Stimulated activated CD8-positive, alpha-beta memory T cell treated with anti-CD3 and anti-CD28 coated beads, Interleukin-2, amount 100 ng/mL, for 1 hour (primary cell): ENCODE measurements around the gene RPS6KA5.
"Not testable (repeated sequence)": the region's sequence is repeated elsewhere in the genome, so short reads cannot be mapped to it uniquely, and the experiment has no call there.

ENCODE experiments used
- DNase-seq, 2 donors: peaks; one replicate each; pipeline ENCODE4 v3.0.0-alpha.2; 2020; ENCODE audit warnings: low read depth in 2 of 2

Gene RPS6KA5

DNA sequence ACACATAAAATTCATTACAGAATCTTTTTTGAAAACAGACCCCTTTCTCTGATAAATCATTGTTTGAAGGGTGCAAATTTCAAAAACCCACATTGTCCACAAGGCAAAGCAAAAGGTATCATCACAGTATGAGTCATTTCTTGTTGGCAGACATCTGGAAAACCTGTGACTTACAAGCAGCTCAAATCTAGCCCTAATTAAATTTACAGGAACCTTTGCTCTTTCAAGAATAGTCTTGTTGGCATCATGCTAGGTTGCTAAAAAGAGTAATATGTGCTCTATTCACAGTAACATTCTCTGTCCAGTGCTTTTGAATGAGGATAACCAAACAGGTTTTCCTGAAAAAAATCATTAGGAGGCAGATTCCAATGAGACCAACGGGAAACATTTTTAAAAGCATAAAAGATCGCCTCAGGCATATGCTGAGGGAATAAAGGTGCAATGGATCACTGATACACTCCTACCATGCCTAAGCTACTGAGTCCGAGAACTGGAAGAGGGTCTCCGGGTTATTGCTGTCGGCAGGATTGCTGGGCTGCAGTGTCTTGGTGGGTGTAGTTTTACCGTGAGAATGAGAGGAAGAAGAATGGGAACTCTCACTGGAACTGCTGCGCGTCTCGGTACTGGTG lies 188.7 kb downstream of the RPS6KA5 start:
- DNase-seq: no peak

DNA sequence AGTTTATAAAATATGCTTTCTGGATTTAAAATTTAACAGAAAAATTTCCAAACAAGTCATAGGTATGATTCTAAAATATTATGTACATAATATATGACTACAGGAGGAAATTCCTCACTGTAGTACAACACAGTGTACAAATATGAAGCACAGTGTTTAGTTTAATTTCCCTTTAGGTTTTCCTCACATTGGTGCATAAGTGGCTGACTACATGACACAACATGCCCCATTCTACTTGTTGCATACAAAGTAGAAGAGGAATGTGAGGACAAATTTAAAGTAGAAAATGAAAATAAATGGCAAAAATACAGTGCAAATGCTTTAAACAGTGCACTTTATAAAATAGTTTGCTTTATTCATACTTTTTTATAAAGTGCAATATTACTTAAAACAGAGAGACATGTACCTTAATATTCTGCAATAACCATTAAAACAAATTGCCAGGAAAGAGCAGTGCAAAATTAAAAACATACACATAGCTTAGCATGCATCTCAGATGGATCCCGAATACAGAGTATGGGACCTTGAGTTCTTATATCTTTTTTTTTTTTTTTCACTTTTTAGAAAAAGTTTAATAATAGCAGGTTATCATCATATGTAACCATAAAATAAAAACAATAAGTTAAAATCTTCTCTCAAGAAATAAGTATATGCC lies 189.4 kb downstream of the RPS6KA5 start:
- no peak for DNase-seq

DNA sequence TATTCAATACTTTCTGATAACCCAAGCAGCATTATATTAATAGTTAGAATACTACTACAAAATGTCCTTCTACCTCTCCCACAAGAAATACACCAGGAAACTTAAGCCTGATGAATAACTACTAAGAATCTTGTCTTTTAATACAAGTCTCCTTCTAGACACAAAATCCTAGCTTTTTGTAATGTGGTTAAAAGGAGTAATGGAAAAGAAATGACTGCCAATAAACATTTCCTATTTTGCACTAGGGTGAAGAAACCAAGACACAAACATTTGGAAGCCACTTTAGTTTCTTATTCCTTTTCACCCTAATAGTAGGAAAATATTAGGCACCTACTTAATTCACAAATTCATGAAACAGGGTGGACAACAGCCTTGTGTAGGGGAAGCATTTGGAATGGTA lies 192.9 kb downstream of the RPS6KA5 start:
- no peak for DNase-seq

DNA sequence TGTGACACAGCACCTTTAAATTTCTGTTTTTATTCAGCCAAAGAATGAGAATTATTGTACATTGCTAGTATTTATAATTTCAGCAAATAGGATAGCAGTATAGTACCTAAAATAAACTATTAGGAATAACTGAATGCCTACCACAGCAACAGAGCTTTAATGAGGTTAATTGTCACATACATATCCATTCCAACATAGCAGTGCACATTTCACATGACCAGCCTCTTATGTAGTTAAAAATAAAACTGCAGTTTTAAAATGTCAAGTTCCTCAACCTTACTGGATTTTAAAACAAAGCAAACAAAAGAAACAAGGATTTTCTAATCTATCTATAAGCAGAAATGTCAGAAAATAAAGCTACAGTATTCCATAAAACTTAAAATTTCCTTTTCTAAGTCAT lies 193.6 kb downstream of the RPS6KA5 start:
- DNase-seq: no peak

DNA sequence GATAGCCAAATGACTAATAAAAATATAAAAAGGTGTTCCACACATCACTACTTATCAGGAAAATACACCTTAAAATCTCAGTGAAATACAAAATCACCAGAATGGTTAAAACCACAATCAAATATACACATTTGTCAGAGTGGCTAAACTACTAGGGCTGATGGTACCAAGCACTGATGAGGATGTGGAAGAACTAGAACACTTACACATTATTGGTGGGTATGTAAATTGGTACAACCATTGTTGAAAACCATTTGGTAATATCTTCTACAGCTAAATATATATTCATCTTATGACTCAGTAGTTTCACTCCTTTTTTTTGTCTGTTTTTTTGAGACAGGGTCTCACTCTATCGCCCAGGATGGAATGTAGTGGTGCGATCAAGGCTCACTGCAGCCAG lies 195.7 kb downstream of the RPS6KA5 start:
- DNase-seq: no peak

DNA sequence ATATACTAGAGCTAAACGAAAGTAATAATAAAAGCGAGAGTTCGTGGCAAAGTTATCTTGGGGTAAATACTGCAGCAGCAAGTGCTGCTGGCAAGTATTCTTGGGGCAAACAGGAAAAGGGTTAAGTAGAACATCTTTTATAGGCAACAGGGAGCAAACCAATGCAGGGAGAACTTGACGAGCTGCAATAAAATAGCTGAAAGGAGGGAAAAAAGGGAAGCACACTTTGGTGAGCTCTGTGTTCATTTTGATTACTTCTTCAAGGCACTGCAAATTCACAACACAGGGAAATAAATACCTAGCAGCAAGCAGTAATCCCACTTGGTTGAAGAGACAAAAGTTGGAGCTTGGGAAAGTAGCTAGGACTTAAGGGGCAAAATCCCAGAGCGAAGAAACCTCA lies 201.9 kb downstream of the RPS6KA5 start:
- no peak for DNase-seq

DNA sequence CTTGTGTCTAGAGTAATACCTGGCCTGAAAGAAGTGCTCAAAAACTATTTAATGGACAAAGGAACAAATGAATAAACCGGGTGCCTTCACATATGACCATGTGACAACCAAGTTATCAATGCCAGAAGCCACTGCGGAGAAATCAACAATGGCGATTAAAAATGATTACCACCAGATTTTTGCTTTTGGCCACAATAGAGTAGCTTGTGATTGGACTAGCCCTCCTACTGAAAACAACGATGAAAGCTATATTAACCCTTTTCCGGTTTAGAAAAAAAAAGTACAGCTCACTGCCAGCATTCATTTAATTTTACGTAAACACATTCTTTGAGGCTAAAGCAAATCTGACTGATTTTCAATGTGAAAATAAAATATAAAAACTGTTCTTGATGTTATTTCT lies 202.6 kb downstream of the RPS6KA5 start:
- no peak for DNase-seq

DNA sequence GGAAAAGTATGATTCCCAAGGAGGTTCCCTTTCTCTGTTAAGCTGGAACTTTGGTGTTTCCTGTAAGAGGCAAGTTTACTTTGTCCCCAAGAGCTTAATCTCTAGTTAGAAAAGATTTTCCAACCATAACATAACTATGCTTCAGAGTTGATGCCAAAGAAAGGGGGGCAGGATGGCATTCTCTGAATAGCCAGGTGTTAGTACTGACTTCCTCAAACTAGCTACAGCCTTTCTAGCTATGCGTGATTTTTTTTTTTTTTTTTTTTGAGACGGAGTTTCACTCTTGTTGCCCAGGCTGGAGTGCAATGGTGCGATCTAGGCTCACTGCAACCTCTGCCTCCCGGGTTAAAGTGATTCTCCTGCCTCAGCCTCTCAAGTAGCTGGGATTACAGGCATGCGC lies 204.3 kb downstream of the RPS6KA5 start:
- not testable (repeated sequence) for DNase-seq

DNA sequence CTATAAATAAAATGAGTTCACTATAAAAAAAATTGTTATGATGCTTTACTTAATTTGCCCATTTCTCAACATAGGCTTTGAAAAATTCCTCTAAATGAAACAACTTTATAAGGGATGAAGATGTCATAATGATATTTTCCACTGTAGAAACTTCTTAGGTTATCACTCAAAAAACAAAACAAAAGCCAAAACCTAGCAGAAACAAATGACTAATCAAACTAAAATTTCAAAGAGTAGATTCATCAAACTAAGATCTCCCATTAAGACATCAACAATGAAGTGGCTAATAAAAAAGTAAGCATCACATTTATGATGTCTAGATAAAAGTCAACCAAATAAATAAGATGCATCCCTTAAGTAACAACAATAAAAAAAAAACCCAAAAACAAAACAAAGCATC lies 207.3 kb downstream of the RPS6KA5 start:
- DNase-seq: no peak

DNA sequence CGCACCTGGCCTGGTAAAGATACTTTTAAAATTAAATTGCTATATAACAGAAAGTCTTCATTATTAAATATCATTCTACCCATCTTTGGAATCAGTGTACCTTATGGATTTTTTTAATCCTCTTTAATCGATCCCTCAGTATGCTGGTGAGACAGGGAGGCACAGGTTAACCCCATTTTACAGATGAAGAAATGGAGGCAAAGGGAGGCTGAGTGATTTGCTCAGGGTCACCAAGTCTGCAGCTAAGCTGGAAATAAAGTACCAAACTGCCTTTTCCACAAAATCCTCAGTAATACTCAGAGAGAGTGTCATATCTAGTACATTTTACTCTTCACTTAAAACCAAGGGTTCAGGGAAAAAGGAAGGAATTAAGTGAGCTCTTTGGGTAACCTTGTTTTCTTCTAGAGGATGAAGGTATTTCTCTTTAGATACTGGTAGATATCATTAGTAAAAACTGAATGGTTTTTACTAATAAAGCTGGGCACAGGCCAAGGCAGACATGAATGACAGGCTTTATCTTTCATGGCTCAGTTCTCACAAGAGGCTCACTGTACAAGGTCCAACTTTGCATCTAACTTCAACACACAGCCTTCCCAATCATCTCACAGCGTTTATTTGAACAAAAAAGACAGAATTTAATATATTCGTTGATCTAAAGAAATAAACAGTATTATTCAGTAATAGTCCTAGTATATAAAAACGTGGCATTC lies 209.0 kb downstream of the RPS6KA5 start:
- no peak for DNase-seq

DNA sequence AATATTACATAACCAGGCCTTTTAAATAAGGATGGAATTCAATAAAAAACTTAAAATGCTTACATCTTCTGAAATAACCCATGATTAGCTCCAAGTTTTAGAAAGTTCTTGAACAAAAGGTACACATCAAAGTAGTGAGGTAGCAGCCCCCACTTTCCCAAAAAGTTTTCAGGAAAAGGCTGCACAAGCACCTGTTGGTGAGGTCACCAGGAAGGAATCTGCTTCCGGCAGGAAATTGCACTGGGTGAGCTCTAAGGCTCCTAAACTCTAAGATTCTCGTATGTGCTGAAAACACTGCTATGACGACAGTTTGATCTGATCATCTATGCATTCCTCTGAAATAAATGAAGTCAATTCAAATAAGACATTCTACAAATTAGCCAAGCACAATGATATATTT lies 210.0 kb downstream of the RPS6KA5 start:
- DNase-seq: no peak

DNA sequence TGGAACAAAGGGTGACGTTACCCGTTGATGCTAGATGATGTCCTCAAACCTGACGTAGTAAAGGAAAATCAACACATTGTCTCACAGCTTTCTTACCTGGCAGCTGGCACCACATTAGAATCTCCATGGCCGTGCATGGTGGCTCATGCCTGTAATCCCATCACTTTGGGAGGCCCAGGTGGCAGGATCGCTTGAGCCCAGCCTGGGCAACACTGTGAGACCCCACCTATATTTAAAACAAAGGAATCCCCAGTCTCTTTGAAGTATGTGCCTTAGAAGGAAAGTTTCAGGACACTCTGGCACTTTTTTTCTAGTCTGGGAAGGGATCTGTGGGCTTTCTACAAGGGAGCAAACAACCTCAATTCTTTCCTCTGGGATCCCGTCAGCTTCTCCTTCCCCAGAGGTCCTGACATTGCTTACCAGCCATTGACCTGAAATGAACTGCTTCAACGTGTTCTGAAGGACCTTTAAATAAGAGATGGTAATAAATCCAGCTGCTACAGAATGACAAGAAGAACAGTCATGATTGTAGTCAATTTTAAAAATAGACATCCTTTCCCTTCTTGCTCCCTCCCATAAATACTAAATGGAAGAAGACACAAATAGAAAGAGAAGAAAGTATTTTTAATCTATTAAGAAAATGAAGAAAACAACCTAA lies 210.5 kb downstream of the RPS6KA5 start:
- DNase-seq: no peak

DNA sequence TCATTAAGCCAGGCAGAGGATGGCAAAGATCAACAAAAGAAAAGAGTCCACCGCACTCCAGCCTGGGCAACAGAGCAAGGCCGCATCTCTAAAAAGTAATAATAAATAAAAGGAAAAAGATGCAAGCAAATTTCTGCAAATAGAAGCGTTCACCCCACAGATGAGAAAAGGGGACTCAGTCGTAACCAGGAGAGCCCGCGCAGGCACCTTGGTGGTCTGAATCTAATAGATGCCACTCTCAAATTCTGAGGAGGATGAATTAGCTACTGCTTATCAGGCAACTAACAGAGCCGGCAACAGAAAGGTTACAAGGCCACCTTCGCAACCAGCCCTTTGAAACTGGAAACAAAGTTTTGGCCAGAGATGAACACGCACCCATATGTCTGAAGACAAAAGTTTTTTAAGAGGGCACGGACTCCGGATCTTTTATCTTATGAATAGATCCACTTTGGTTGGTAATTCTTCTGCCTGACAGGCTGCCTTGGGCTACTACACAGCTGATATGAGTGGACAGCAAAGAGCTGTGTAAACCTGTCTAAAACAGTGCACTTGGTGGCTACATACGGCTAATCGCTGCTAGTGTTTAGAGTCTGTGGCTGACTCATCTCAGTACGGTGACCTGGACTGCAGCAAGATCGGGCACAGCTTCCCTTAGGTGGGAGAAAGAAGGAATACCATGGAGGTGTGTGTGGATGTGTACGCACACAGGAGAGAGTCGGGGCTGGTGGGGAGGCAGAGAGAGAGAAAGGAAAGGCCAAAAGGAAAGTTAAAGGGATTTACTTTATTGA lies 211.3 kb downstream of the RPS6KA5 start:
- DNase-seq: no peak

DNA sequence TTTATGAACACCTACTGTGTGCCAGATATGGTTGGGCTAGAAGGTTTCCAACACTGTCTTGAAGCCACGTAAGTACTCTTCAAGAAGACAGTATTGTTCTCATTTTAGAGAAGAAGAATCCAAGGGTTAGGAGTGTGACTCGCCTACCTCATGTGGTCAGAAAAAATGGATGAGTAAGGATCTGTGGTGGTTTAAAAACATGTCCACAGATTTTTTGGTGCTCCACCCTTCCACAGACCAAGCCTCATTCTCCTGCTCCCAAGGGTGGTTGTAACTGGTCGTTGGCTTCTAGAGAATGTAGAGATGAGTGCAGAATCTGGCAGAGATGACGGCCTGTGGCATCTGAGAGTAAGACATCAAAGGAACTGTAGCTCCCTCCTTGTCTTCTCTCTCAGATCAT lies 213.9 kb downstream of the RPS6KA5 start:
- DNase-seq: no peak

DNA sequence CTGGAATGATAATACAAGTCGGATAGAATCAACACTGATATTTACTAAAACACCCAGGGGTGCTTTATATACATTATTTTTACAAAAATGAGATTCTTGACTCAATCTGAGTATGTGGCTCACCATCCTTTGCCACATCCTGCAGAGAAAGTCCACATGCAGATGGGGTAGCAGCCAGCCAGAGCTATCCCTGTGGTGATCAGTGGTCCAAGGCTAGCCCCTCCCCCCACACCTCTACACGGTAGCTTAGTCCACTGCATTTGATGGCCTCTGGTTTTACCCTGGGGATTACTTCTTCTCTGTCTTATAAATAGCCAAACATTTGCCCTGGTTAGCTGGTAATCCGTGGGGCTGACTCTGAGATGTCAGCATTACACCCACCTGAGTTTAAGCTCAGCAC lies 216.1 kb downstream of the RPS6KA5 start:
- DNase-seq: no peak

DNA sequence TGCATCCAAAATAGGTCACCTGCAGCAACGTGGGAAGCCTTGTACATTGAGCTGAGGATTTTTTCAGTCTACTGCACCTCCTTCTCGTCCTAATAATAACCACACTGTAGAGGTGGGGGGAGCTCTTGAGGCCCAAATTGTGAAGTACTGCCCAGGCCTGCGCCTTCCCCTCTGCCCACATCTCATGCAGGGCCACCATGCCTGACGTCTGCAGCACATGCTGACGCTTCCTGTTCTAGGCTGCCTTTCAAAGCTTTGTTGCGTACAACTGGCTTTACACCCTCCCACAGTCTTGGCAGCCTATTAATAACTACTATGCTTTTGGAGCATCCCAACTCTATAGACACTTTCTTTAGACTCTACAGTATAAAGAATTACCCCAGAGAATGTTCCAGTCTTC lies 217.7 kb downstream of the RPS6KA5 start:
- DNase-seq: no peak

DNA sequence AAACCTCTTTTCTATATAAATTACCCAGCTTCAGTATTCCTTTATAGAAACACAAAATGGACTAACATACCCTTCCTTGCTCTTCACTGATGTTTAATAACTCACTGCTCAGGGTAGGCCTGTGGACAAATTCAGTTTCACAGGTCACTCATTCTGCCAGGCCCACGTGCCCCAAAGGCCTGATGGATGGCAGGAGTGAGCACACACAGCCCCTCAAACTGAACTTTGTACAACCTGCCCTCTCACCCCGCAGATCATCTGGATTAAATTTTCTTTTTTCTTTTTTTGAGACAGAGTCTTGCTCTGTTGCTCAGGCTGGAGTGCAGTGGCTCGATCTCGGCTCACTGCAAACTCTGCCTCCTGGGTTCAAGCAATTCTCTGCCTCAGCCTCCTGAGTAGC lies 219.8 kb downstream of the RPS6KA5 start:
- DNase-seq: not testable (repeated sequence)

DNA sequence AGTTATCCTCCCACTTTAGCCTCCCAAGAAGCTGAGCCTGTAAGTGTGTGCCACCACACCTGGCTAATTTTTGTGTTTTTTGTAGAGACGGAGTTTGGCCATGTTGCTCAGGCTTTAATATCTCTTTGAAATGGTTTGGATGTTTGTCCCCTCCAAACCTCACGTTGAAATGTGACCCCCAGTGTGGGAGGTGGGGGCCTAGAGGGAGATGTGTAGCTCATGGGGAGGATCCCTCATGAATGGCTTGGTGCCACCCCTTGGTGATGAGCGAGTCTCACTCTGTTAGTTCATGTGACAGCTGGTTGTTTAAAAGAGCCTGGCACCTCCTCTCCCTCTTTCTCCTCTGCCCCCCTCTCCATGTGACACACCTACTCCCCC lies 220.6 kb downstream of the RPS6KA5 start:
- DNase-seq: no peak

DNA sequence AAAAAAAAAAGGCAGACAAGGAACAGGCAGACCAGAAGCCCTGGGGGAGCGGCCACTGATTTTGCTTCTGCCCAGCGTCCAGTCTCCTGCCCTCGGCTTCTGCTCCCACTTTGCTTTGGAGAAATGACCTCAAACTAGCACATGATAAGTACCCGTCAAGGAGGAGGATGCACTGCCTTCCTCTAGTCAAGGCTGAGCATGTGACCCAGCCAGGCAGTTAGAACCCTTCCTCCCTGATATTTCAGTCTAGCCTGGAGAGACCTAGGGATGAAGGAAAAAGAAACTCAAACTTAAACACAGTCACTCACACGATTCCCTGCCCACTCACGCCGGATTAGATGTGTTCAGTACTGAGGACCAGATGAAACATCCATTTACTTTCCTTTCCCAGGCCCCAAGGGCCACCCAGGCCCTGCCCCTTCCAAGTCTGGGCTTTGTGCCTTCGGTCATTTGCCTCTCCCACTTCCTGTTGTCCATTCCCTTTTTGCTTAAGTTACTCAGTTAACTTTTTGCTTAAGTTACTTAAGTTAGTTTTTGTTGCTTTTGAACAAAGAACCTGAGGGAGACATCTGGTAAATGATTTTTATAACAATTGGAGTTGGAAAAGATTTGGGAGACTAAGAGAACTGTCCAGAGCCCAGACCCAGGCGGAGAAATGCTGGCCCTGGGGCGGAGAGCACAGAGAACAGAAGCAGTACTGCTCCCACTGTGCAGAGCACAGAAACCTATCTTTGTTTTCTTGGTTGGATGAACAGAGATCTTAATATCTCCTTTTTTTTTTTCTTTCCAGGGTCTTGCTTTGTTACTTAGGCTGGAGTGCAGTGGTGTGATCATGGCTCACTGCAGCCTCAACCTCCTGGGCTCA lies 221.2 kb downstream of the RPS6KA5 start:
- no peak for DNase-seq

DNA sequence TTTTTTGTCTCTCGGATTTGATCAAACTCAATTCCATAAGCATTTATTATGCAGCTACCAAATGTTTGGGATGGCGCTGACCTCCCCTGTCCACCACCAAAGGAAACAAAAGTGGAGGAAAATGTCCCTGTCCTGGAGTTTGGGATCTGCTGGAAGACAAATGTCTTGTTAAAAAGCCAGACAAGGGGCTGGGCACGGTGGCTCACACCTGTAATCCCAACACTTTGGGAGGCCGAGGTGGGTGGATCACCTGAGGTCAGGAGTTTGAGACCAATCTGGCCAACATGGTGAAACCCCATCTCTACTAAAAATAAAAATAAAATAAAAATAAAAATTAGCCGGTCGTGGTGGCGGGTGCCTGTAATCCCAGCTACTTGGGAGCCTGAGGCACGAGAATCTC lies 221.9 kb downstream of the RPS6KA5 start:
- not testable (repeated sequence) for DNase-seq

DNA sequence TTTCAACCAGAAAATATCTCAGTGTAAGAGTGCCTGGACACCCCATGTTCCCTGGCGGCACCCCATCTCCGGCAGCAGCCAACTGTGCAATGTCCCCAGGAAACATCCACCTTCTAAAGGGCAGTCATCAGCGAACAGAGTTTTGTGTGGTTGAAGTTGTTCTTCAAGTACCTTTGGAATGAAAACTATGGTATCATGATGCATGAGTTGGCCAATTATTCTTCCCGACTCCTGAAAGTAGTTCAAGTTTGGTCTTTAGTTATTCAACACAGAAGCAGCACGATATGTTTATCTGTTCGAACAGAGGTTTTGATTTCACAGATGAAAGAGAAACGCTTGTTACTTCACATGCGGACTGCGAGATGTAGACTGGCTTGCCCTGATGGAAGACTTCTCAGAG lies 223.1 kb downstream of the RPS6KA5 start:
- no peak for DNase-seq
